Activated effector memory CD4-positive, alpha-beta T cell treated with anti-CD3 and anti-CD28 coated beads, Interleukin-2, amount 50 U/mL, for 16 hours (primary cell): ENCODE measurements around the gene ALX4.

Experiments used
- DNase-seq: peaks from one replicate; pipeline ENCODE4 v3.0.0-alpha.2; 2020

ALX4 gene

GRCh38 chr11:44309478-44310205 lies at the start of gene ALX4:
Gene ALX4 (minus strand): TSS chr11:44310139. CDS start chr11:44310062, 77 bp downstream.
- DNase-seq: peak; percentile 68

GRCh38 chr11:44359162-44359561 lies 49.2 kb upstream of the ALX4 start:
- DNase-seq: no peak

- DNase-seq: no peak
Observed at GRCh38 chr11:44358713-44359112, 48.8 kb upstream of the ALX4 start.

- no peak for DNase-seq
Observed at GRCh38 chr11:44357711-44358110, 47.8 kb upstream of the ALX4 start.

GRCh38 chr11:44356351-44356750 lies 46.4 kb upstream of the ALX4 start:
- no peak for DNase-seq

GRCh38 chr11:44351898-44352498 lies 42.1 kb upstream of the ALX4 start:
- DNase-seq: no peak

- no peak for DNase-seq
Observed at GRCh38 chr11:44351006-44351660, 41.2 kb upstream of the ALX4 start.

- no peak for DNase-seq
Observed at GRCh38 chr11:44349328-44349727, 39.4 kb upstream of the ALX4 start.

- no peak for DNase-seq
Observed at GRCh38 chr11:44348721-44349120, 38.8 kb upstream of the ALX4 start.

- no peak for DNase-seq
Observed at GRCh38 chr11:44348114-44348513, 38.2 kb upstream of the ALX4 start.

GRCh38 chr11:44347538-44347937 lies 37.6 kb upstream of the ALX4 start:
- no peak for DNase-seq

- no peak for DNase-seq
Observed at GRCh38 chr11:44346983-44347382, 37.0 kb upstream of the ALX4 start.

- DNase-seq: no peak
Observed at GRCh38 chr11:44345781-44346180, 35.8 kb upstream of the ALX4 start.

GRCh38 chr11:44344921-44345320 lies 35.0 kb upstream of the ALX4 start:
- DNase-seq: no peak

- DNase-seq: no peak
Observed at GRCh38 chr11:44344423-44344820, 34.5 kb upstream of the ALX4 start.

- DNase-seq: no peak
Observed at GRCh38 chr11:44343778-44344422, 34.0 kb upstream of the ALX4 start.

GRCh38 chr11:44342616-44343015 lies 32.7 kb upstream of the ALX4 start:
- no peak for DNase-seq

GRCh38 chr11:44340656-44341055 lies 30.7 kb upstream of the ALX4 start:
- no peak for DNase-seq

GRCh38 chr11:44339530-44339883 lies 29.6 kb upstream of the ALX4 start:
- DNase-seq: no peak

GRCh38 chr11:44338698-44339529 lies 29.0 kb upstream of the ALX4 start:
- no peak for DNase-seq

- DNase-seq: no peak
Observed at GRCh38 chr11:44338026-44338425, 28.1 kb upstream of the ALX4 start.

- DNase-seq: no peak
Observed at GRCh38 chr11:44335919-44336318, 26.0 kb upstream of the ALX4 start.
